DMS53 treated with DMSO at 0.1 percent for 48 hours (cell line): ENCODE results near the gene ZDHHC3.

ENCODE experiments used
- DNase-seq: peaks from one replicate; lab custom pipeline; 2025; ENCODE audit not compliant: unreplicated experiment; lab: John Stamatoyannopoulos, UW

The ZDHHC3 gene

DNA sequence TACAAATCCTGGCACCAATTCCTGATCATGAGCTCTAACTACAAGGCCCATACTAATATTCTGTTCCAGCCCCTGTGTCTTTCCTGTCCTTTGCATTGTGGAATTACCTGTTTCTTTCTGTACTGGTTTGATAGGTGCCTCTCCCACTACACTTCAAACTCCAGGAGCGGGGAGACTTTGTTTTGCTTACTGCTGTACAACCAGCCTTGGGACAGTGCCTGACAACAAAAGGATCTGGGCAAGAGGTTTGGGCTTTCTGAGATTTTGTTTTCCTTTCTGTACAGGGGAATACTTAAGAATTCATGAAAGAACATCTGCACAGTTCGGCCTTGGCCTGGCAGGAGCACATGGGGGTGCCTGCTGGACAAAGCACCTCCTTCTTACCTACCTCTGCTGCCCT, 45.1 kb downstream of the ZDHHC3 start:
- no peak for DNase-seq

DNA sequence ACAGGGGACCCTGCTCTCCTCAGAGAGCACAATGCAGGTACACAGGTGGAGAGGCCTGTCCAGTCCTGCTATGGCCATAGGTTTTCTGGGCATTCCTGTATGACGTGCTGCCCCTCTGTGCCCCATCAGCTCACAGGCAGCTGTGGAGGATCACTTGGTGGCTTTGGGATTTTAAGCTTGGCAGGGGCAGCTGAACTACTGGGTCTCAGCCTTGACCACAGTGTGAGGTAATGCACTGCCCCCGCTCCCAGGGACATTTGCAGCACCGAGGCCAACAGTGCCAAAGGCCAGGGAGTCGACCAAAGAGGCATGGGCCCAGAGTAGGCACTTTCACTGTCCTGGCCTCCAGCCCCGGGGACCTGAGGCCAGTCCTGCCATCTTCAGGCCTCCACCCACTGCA, 46.2 kb downstream of the ZDHHC3 start:
- no peak for DNase-seq

DNA sequence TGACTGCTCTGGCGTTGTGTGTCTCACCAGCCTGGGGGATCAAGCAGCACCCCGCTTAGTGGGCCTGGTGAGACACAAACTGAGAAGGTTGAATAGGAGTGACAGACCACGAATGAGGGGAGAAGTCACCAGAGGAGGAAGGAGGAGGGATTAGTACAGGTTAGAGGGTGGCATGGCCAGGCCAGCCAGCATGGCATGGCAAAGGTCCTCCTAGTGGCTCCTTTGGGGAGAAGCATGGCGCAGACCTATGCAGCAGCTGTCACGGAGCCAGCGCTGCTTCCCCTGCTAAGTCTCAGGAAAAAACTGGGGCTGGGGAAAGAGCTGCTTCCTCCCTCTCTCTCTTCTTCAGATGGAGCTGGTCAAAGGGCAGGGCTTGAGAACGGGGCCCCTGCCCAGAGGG, 48.6 kb downstream of the ZDHHC3 start:
- no peak for DNase-seq

DNA sequence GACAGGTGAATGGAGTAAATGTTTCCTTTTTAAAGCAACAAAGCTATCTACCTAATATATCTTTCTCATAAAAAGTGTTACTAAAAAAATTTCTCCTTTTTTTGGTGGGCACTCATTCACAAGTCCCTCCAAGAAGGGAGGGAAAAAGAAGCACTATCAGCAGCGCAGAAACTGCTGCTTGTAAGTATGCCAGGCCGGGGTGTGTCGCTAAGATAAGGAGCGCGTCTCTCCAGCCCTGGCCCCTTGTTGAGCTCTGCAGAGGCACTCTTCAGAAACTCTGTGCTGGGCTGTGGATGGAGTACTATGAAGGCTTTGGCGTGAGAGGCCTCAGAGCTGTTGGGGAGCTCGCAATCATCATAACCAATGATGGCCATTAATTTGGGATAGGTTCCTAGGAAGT, 49.1 kb downstream of the ZDHHC3 start:
- no peak for DNase-seq

DNA sequence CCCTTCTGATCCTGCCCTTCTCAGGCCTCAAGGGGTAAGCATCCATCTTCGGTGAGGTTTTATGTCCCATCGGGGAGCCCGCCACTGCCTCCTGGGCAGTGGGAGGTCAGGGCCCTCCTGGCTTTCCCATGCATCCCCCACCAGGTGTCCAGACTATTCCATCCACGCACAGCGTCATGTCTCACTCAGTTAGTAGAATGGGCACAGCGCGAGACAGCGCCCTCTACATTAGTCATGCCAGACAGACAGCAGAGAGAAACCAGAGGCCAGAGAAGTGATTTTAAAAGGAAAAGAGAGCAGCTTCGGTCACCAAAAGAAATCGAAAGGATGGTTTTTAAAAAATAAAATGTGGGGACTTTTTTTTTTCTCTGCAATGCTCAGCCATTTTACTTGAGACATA, 49.8 kb downstream of the ZDHHC3 start:
- no peak for DNase-seq

DNA sequence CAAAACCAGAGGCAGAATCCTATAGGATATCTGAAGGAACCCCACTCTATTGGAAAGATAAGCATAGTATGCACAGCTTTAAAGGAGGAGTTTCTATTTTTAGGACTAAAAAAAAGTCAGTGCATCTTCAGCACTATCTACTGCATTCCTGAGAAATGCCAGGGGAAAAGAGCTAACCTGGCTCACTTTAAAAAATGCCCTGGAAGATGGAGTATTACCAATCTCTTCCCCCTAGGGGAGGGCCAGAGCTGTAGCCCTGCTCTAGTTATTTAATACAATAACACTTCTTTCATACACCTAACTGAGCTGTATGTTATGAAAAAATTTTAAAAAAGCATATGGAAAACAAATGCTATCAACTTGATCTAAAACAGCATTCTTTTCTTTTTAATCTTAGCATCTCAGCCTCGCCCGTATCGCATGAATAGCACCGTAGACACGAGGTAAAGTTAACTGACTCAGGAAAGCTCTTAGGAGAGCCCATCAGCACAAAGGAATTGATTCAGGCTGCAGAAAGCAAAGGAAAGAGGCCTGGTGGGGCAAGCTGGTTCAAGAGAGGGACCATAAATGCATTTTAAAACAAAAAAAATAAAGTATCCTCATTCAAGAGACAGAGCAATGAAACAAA, 51.4 kb downstream of the ZDHHC3 start:
- no peak for DNase-seq

DNA sequence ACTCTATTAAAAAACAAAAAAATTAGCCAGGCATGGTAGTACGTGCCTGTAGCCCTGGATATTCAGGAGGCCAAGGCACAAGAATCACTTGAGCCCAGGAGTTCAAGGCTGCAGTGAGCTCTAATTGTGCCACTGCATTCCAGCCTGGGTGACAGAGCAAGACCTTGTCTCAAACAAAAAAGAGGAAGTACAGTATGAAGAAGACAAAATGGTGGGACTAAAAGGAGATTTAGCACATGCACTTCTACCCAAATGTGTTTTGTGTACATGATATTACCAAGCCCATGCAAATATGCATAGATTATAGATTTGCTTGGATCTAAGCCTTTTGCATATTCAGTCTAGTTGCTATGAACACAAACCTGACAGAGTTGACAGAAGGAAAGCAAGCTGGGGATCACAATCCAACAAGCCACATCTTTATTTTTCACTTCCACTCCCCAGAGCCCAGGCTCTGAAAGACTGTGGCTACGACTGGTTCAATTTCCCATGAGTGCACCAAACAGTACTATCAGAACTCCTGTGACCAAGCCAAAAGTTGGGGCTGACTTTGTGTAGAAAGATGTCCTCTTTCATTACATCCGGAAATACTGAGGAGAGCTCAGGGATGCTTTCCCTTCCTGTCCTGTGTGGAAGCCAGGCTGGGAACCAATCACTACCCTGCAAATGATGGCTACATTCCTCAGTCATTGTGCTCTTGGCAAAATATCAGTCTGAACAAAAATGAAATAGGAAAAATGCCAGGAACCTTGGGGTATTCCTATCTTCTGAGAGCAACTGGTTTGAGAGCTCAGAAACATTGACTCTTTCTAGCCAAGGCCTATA, 52.1 kb downstream of the ZDHHC3 start:
- DNase-seq: no peak

DNA sequence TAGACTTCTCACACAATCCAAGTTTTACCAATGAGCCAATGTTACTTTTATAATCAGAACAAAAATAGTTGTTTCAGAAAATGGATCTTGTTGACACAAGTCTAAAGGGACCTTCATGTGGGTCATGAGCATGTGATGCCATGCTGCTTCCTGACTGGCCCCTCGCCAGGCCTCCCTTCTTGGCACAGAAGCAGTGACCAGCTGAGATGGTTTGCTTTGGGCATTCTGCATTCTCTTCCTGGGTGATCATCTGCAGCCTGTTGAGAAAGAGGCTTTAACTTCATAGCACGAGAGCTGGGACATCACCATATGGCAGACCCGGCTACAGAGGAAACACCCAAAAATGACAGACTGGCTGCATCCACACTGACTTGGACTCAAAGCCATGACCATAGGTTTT, 55.9 kb downstream of the ZDHHC3 start:
- no peak for DNase-seq

DNA sequence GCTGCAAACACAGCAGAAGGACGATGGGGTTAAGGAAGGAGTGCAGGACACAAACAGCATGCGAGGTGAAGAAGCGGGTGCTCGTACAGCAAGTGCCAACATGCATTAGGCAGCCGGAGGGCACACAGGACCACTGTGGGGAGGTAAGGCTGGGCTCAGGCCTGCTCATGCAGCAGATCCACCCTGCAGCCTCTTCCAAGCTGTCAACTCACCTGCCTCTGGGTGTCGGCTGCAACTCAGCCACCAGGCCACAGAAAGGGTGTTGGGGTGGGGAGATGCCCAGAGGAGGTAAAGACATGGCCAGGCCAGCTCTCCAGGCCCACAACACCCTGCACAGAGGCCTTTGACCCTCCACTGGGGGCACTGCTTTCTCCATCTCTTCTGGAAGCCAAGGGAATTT, 57.4 kb downstream of the ZDHHC3 start:
- DNase-seq: no peak

DNA sequence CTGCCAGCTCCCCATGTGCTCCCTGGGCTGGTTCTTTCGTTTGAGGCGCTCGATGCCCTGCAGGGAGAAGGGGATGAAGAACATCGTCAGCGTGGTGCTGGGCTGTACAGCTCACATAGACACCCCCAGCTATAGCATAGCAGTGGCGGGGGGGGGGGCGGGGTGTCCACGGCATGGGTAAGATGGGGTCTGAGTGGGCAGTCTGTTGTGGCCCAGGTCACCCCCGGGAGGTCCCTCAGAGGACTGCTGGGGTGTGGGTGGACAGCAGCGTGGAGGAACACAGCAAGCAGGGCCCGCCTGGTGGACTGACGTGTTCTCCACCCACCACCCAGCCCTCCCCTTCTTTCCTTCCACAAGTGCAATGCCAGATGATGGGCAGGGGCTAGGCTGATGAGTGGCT, 57.9 kb downstream of the ZDHHC3 start:
- no peak for DNase-seq

DNA sequence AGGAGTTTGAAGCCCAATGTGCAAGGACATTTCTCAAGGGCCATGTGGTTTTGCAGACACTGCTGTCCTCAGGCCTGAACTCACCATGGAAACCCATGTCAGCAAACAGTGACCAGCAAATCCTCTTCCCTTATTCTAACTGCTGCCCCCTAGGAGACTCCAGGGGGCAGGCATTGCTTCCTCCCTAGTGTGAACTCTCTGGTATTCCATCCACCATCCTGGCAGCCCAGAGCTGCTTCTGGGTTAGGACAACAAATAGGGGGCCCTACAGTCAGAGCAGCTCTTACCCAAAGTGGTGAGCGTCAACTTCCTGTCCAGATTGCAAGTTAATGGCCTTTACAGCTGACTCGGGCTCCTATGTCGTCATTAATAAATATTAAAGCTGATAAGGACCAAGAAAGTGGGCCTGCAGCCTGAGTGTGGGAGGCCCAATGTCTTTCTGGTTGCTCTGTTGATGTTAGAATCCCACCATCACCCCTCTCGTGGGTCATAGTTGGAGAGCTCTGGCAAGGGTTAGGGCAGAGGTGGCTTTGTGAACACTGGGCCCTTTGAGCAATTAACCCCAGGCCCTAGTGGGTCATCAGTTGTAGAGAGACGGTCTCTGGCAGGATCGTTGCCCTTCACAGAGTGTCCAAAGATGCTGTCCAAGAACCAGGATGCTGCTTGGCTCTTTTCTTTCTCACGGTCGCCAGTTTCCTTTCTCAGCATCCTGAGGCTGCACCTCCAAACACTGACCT, 60.1 kb downstream of the ZDHHC3 start:
- no peak for DNase-seq

DNA sequence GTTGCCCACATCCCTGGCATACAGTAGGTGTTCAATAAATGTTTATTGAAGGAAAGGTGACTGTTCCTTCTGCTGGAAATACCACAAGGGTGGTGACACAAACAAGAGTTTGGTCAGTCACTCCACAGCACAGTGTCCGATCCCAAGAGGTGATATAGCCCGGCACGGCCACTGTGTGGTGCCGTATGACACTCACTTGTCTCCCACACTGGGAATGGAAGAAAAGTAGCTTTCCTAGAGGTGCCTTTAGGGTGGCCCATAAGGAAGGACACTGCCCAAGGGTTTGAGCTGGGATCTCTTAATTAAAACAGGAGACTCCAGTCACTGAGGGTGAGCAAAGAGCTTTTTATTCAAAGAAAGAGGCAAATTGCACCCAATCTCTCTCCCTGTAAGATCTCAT, 61.0 kb downstream of the ZDHHC3 start:
- DNase-seq: no peak

DNA sequence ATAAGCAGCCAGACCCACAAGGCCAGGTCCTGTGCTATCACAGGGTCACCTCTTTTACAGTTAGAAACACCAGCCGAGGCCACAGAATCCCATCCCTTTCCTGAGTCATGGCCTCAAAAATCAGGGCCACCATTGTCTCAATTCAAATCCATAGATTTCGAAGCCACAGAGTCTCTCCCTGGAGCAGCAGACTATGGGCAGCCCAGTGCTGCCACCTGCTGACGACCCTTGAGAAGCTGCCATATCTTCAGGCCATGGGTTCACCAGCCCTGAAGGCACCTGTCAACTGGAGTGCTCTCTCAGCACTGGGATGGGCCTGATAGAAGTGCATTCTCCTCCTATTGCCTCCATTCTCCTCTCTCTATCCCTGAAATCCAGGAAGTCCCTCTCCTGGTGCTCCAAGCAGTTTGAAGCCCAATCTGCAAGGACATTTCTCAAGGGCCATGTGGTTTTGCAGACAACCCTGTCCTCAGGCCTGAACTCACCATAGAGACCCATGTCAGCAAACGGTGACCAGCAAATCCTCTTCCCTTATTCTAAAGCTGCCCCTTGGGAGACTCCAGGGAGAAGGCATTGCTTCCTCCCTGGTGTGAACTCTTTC, 62.0 kb downstream of the ZDHHC3 start:
- DNase-seq: no peak

DNA sequence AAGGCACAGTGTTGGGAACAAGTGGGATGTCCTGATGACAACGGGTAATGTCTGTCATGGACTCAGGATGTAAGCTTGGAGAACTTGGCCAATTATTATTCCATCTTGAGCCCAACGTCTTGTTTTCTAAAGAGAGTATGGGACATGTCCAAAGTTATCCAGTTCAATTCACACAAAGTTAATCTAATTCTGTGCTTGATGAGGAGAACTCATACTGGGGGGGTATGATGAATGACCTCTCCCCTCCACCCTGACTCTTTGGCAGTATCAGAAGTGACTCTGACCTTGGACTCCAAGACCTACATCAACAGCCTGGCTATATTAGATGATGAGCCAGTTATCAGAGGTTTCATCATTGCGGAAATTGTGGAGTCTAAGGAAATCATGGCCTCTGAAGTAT, 65.3 kb downstream of the ZDHHC3 start:
- no peak for DNase-seq

DNA sequence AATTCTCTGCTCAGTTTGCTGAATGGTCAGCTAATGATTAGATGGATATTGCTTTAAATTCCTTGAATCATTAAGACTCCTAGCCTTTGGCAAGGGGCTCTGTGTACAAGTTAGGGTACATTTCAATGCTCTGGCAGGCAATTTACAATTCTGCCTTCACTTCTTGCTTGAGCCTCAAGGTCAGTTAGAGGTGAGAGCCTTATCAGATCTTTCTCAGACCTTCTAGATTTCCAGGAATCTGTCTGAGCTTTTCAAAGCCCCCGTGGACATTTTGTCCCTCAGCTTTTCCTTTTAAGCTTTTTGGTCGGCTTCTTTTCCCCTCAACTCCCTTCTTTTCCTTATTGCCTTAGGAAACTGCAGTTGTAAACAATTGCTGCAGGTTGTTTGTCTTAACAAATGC, 66.9 kb downstream of the ZDHHC3 start:
- no peak for DNase-seq

DNA sequence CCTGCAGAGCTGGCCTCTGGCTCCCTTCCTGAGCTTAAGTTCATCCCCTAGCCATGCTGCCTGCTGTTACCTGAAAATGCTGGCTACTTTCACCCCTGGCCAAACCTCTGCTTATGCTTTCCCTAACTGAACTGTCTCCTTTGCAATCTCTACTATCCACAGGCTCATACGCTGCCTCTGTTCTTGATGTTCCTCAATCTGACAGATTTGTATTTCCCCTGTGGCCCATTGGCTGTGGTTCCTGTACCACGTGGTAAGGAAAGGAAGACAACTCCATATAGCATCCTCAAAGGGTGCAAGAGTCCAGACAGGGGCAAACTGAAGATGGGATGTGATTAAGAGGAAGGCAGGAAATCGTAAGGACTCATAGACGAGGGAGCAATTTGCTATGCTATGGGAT, 68.4 kb downstream of the ZDHHC3 start:
- no peak for DNase-seq

DNA sequence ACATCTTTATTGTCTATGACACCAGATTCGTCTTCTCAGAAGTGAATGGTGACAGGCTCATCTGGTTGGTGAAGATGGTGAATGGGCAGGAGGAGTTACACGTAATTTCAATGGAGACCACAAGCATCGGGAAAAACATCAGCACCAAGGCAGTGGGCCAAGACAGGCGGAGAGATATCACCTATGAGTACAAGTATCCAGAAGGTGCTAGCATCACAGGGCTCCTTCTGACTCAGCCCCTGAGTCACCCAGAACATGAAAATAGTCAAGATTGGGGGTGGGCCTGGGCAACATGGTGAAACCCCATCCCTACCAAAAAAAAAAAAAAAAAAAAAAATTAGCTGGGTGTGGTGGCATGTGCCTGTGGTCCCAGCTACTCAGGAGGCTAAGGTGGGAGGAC, 69.0 kb downstream of the ZDHHC3 start:
- DNase-seq: no peak

DNA sequence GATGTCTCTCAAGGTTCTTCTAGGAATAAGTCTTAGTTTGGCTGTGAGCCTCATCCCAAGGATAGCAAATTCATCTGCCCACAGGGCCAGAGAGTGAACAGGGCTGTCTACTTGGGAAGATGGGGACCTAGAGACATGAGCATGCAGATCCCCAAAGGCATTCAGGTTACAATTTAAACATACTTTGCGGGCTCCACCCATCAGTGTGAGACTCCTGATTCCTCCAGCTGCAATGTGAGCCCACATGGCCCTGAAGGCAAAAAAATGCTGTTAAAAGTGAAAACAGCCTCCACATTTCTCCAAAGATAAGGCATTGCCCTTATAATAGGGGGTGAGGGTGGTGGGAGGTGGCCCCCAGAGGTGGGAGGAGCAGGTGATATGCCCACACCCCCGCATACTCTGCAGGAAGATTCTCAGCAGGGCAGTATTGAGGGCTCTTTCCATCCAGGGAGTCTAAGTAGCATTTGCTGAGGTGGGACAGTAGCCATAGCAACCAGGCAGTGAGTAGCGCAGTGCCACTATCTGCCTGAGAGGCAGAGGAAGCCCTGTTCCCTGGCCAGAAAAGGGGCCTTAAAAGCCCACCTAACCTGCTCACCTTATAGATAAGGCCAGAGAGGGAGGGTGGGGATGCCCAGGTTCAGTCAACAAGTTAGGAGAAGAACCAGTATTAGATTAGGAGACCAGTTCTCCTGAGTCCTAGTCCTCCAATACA, 70.4 kb downstream of the ZDHHC3 start:
- no peak for DNase-seq

DNA sequence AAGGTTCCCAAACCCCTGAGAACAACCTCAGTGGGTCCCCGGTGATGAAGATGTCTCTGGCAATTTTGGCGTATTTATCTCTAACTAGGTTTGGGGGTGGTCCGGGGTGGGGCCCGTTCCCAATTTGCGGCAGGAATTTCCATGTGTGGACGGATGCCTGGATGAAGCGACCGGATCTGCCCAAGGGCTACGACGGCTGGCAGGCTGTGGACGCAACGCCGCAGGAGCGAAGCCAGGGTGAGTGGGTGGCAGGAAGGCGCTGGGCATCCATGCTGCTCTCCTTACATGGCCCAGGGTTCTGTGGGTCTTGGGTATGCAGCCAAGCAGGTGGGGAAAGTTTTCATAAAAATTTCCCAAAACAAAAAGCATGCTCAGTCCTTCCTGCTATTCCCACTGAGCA, 72.2 kb downstream of the ZDHHC3 start:
- no peak for DNase-seq

DNA sequence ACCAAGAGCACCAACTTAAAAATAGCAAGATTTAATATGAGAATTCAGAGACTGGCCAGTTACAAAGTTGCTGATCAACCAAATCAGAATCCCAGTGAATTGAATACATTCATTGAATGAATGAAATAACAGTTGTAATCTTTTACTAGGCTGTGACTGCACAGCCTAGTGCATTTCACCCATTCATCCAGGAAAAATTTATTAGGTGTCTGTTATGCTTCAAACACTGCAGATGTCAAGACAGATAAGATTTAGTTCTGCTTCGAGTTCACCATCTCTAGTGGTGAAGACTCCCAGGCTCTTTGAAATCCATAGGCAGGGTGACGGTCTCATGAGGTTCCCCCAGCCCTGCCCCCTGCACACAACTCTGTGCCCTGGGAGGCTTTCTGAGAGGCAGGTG, 72.7 kb downstream of the ZDHHC3 start:
- DNase-seq: no peak

DNA sequence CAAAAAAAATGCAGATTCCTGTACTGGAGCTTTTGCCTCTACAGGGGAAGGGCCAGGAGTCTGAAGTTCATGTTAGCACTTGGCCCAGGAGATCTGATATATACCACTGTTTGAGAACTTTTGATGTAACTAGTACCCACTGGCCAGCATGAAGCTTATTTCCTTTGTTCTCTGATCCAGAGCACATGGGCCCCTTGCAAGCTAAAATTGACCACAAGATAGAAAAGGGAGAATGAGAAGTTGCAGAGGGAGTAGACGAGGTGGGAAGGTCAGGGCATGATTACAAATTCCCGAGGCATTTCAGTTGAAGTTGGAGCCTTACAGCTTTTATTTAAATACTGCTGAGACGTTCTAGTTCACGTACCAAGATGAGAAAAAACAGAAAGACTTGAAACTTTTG, 73.3 kb downstream of the ZDHHC3 start:
- DNase-seq: no peak
